HepG2 (cell line): ENCODE measurements around the gene ALDH16A1. TPM values are rescaled to one million over a fixed set of nuclear protein-coding genes. Genes with fewer than 3 reads are reported as not detected.

ENCODE experiments used
- CTCF ChIP-seq: sonication (generic); formaldehyde crosslinking; IDR thresholded peaks from 2 replicates; pipeline ENCODE4 v1.5.0; 2020; ENCODE audit warnings: mild to moderate bottlenecking, missing genetic modification reagents, moderate library complexity
- EZH2 ChIP-seq: conservative IDR thresholded peaks from 2 replicates; pipeline ENCODE4 v1.6.1; 2012; ENCODE audit warnings: mild to moderate bottlenecking, low read depth, low read length, moderate library complexity
- HES4 ChIP-seq: sonication (generic); formaldehyde crosslinking; IDR thresholded peaks from 2 replicates; pipeline ENCODE4 v1.9.0; 2021; ENCODE audit warnings: mild to moderate bottlenecking, missing genetic modification reagents, borderline replicate concordance
- LCORL ChIP-seq, 2 experiments: fragments of 450-650 bp in 1 of 2; sonication (generic) in 1 of 2; formaldehyde crosslinking in 1 of 2; IDR thresholded peaks; 2 replicates each; pipeline versions ENCODE4 v1.5.0 to v1.6.1; 2017 to 2020; ENCODE audit warnings: antibody characterized with exemption in 1 of 2, missing genetic modification reagents in 1 of 2
- ZNF777 ChIP-seq: sonication (generic); formaldehyde crosslinking; IDR thresholded peaks from 2 replicates; pipeline ENCODE4 v1.4.0; 2020; ENCODE audit warnings: missing genetic modification reagents
- polyA plus RNA-seq, 8 experiments: library from polyadenylated mRNA; depleted of rRNA in 3 of 8; stranded (reverse) in 7 of 8; unstranded in 1 of 8; fragments of >200 nt; fragmentation: Illumina TruSeq in 4 of 8; extraction: Trizol in 4 of 8; gene quantifications; 2 replicates each; pipeline versions ENCODE4 v1.2.1 to v1.2.3, GENCODE V29; 2011 to 2016; ENCODE audit warnings: low read depth in 4 of 8, missing spikeins in 1 of 8, mixed read lengths in 1 of 8; ENCODE audit not compliant: insufficient read depth in 1 of 8
- total RNA-seq, 5 experiments: library from RNA; depleted of rRNA; stranded (reverse); fragments of >200 nt; fragmentation: Illumina TruSeq; extraction: Trizol; gene quantifications; 2 replicates each; pipeline ENCODE4 v1.2.3, GENCODE V29; 2016; ENCODE audit warnings: low read depth in 1 of 5
- TF ChIP-seq, protein P1 (sequence below): sonication (generic); formaldehyde crosslinking; IDR thresholded peaks from 2 replicates; pipeline ENCODE4 v1.5.1; 2020; ENCODE audit warnings: mild to moderate bottlenecking, missing genetic modification reagents, moderate library complexity
- TF ChIP-seq, protein P2 (sequence below): sonication (generic); formaldehyde crosslinking; IDR thresholded peaks from 2 replicates; pipeline ENCODE4 v1.9.0; 2022; ENCODE audit warnings: low read depth, missing genetic modification reagents

ALDH16A1 gene
- total and polyA plus RNA-seq, 2 of the 13 experiments (the other 11 are each of a cell fraction or from before 2014, with no cell fraction given): 8.4 to 34.9 TPM

DNA sequence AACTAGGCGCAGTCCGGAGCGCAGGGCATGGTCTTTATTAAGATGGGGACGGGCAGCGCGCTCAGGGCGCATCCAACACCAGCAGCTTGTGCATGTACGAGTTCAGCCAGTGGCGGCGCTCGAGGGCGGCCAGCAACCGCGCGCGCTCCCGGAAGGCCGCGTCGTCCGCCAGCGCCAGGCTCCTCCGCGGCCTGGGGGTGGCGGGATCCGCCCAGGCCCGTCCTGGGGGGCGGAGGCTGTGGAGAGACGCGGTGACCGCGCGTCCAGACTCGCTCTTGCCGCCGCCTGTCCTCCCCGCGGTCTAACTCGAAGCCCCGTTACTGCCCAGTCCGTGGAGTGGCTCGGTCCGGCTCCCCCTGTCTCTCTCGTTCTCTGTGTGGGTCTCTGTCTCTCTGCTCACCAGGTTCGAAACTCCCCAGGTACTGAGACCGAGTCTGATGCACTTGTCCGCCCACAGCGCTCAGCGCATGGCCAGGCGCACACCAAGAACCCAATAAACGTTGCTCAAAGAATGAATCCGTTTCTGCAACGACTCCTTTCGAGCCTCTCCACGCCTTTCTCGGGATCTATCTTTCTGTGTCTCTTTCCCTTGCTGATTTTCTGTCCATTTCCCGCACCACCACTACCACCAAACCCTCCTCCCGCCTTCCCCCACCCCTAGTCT, 30.5 kb upstream of the ALDH16A1 start (continued):
- TF ChIP-seq, protein P1, sequence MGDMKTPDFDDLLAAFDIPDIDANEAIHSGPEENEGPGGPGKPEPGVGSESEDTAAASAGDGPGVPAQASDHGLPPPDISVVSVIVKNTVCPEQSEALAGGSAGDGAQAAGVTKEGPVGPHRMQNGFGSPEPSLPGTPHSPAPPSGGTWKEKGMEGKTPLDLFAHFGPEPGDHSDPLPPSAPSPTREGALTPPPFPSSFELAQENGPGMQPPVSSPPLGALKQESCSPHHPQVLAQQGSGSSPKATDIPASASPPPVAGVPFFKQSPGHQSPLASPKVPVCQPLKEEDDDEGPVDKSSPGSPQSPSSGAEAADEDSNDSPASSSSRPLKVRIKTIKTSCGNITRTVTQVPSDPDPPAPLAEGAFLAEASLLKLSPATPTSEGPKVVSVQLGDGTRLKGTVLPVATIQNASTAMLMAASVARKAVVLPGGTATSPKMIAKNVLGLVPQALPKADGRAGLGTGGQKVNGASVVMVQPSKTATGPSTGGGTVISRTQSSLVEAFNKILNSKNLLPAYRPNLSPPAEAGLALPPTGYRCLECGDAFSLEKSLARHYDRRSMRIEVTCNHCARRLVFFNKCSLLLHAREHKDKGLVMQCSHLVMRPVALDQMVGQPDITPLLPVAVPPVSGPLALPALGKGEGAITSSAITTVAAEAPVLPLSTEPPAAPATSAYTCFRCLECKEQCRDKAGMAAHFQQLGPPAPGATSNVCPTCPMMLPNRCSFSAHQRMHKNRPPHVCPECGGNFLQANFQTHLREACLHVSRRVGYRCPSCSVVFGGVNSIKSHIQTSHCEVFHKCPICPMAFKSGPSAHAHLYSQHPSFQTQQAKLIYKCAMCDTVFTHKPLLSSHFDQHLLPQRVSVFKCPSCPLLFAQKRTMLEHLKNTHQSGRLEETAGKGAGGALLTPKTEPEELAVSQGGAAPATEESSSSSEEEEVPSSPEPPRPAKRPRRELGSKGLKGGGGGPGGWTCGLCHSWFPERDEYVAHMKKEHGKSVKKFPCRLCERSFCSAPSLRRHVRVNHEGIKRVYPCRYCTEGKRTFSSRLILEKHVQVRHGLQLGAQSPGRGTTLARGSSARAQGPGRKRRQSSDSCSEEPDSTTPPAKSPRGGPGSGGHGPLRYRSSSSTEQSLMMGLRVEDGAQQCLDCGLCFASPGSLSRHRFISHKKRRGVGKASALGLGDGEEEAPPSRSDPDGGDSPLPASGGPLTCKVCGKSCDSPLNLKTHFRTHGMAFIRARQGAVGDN (CRISPR knock-in tag): peak; percentile 18; the same call in 1 of the 2 replicates
- TF ChIP-seq LCORL (IDR thresholded peaks at IDR 0.05) (no peak), LCORL (CRISPR knock-in tag; IDR thresholded peaks at IDR 0.05) (no peak), EZH2 (peak; percentile 53; the same call in 1 of the 2 replicates), ZNF777 (no peak), CTCF (CRISPR knock-in tag) (peak; percentile 41), HES4 (CRISPR knock-in tag) (no peak)
- TF ChIP-seq, protein P2, sequence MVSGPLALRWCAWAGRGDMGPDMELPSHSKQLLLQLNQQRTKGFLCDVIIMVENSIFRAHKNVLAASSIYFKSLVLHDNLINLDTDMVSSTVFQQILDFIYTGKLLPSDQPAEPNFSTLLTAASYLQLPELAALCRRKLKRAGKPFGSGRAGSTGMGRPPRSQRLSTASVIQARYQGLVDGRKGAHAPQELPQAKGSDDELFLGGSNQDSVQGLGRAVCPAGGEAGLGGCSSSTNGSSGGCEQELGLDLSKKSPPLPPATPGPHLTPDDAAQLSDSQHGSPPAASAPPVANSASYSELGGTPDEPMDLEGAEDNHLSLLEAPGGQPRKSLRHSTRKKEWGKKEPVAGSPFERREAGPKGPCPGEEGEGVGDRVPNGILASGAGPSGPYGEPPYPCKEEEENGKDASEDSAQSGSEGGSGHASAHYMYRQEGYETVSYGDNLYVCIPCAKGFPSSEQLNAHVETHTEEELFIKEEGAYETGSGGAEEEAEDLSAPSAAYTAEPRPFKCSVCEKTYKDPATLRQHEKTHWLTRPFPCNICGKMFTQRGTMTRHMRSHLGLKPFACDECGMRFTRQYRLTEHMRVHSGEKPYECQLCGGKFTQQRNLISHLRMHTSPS: no peak
